SK-N-SH (cell line): ENCODE measurements around the gene IFT20.

Experiments used
- CTCF ChIP-seq: fragments of 200-600 bp; sonication (generic); IDR thresholded peaks from 2 replicates; pipeline ENCODE4 v1.6.1; 2017; ENCODE audit warnings: antibody characterized with exemption, mild to moderate bottlenecking, moderate library complexity
- FOXM1 ChIP-seq: IDR thresholded peaks from 2 replicates; pipeline ENCODE4 v1.4.0; 2012; ENCODE audit warnings: low read depth, mild to moderate bottlenecking
- POLR2AphosphoS5 ChIP-seq: IDR thresholded peaks from 2 replicates; pipeline ENCODE4 v1.6.1; 2012; ENCODE audit warnings: low read depth, low read length
- RAD21 ChIP-seq: IDR thresholded peaks from 2 replicates; pipeline ENCODE4 v1.6.1; 2012; ENCODE audit warnings: mild to moderate bottlenecking, low read length
- RFX5 ChIP-seq: IDR thresholded peaks from 2 replicates; pipeline ENCODE4 v1.6.1; 2012; ENCODE audit warnings: mild to moderate bottlenecking, improper control_type of control experiment, low read length
- TAF1 ChIP-seq: IDR thresholded peaks from 2 replicates; pipeline ENCODE4 v1.6.1; 2012; ENCODE audit warnings: low read depth, mild to moderate bottlenecking, low read length, moderate library complexity, borderline replicate concordance

DNA sequence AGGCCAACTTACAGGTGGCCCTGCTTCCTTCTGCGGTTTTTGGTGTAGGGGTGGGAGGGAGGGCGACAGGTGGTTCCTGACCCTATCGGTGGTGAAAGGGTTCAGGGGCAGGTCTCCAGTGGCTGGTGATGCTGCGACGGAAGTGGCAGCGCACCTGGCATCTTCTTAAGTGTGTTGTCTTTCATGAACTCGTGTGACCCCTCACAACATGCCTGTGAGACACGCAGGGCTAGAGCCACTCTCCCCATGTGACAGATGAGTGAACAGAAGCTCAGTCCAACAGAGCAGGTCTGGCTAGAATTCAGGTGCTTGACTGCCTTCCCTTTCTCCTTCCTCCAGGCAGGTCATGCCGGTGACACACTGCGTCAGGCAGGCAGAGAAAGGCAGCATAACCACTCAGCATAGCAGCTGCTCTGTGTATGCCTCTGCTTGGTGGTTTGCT is 8.2 kb upstream of the IFT20 start:
- TF ChIP-seq CTCF (no peak), TAF1 (no peak), RAD21 (no peak), POLR2AphosphoS5 (no peak), RFX5 (no peak), FOXM1 (no peak)
